Stimulated activated CD8-positive, alpha-beta memory T cell treated with anti-CD3 and anti-CD28 coated beads, Interleukin-7, amount 100 ng/mL, for 1 hour (primary cell): Measurements from ENCODE around the gene RAD51B.
"Not testable (repeated sequence)": the region's sequence is repeated elsewhere in the genome, so short reads cannot be mapped to it uniquely, and the experiment has no call there.

Experiments
- DNase-seq, 2 donors: peaks; one replicate each; pipeline ENCODE4 v3.0.0-alpha.2; 2020; ENCODE audit warnings: low read depth in 2 of 2

The RAD51B gene

DNA sequence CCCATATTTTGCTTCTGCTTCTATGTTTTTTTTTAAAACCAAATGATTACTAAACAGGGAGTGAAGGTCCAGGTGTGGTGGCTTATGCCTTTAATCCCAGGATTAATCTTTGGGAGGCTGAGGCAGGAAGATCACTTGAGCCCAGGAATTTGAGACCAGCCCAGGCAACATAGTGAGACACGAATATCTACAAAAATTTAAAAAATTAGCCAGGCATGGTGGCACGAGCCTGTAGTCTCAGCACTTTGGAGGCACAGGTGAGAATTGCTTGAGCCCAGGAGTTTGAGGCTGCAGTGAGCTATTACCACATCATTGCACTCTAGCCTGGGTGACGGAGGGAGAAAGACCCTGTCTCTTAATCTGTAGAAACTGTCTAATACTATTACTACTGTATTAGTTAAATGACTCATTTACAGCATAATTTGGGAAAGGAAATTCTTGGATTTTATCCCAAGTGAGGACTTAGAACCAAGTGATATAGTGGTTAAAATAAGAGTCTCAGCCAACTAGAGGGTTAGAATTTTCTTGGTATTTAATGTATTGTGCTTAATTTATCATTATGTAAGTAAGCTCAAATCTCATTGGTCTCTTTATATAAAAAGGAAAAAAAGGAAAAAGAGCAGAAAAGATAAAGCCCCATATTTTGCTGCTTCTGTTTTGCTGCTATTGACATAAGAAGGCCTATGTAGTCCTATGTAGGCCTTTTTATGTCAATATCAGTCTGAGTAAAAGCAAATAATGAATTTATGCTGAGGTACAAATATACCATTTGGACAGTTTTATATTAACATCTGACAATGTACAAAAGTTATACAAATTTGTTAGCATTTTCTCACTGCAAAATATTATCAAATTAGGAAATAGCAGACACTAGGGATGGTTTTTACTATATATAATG is 163.4 kb downstream of the RAD51B start:
- no peak for DNase-seq

DNA sequence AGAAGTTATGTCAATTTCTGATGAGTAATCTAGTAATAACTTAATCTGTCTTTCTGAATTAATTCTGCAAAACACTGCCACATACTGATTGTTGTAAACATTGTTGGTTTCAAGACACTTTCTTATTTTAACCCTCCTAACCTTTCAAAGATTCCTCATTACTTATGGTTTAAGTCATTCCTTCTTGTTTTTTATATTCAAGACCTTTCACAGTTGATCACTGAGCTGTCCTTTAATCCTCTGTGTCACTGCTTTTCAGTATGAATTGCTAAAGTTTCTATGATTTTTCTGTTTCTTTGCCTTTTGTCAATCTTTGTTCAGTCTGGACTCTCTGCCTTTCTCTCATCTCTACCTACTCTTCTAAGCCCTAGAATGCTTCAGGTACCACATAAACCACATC is 164.7 kb downstream of the RAD51B start:
- no peak for DNase-seq

DNA sequence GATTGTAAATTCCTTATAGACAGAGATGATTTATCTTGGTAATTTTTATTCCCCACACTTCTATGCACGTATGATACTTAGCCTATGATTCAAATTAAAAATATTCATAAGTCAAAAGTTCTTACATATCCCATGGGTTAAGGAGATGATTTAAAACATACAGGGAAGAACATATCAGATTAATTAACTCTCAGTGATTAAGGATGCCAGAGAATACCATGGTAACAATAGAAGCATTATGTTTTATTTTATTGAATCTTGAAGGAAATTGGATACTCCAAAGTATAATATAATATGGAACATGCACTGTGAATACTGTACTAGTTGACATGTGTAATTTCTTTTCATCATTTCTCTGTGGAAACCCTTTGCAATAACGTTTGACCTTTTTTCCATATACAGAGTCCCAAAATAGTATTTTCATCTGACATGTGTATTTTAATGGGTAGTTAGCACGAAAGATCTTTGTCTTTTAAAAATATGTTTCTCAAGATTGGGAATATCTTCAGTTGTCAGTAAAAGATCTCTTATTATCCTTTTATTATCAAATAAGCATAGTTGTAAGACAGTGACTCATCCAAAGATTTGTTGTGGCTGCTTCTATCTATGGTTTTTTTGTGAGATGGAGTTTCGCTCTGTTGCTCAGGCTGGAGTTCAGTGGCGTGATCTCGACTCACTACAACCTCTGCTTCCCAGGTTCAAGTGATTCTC is 166.7 kb downstream of the RAD51B start:
- no peak for DNase-seq

DNA sequence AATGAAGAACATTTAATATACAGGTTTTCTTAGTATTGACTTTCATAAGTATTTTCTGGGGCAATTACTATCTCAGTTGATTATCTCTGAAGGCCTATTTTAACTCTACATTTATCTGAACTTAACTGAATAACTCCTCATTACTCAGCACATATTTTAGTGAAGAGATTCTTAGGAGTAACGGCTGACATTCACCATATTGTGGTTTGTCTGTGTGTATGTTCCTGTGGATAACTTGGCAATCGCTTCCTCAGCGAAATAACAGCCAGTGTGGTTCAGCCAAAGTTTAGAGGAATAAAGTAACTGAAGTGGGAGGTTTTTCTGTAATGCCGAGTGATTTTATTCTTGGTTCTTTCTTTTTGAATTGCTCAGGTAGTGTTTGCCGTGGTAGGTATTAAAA is 168.0 kb downstream of the RAD51B start:
- DNase-seq = no peak

DNA sequence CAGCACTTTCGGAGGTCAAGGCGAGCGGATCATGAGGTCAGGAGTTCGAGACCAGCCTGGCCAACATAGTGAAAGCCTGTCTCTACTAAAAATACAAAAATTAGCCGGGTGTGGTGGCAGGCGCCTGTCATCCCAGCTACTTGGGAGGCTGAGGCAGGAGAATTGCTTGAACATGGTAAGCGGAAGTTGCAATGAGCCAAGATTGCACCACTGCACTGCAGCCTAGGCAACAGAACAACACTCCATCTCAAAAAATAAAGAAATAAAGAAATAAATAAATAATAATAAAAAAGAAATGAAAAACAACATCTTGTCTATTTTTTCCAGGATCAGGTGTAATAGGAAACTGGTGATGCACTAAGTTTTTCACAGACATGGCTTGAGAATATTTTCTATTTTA is 168.6 kb downstream of the RAD51B start:
- not testable (repeated sequence) for DNase-seq

DNA sequence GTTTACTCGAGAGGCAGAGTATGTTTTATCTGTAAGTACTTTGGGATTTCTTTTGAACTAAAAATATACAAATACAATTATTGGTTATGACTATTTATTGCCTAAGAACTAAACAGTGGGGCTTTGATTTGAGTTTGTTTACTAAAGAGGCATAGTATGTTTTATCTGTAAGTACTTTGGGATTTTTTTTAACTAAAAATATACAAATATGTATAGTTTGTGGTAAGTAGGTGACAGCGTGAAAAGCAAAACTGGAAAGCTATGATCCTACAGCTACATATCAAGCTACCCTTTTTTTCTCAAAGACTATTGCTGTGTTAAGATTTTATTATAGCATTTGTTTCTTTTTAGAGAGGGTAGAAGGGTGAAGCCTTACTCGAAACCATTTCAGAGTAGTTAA is 171.0 kb downstream of the RAD51B start:
- DNase-seq = no peak

DNA sequence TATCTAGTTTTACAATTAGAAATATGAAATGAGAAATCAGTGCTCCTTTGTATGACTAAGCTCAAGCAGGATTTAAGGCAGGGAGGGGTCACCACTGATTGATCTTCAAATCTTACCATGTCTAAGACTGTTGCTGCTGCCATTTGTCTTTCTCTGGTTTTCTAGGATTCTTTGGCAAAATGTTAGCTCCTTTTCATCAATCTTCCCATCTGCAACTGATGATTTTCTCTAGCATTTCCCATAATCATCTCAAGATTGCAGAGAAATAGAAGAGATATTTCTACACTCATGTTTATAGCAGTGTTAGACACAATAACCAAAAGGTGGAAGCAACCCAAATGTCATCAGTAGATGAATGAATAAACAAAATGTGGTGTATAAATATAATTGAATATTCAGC is 175.0 kb downstream of the RAD51B start:
- DNase-seq = no peak

DNA sequence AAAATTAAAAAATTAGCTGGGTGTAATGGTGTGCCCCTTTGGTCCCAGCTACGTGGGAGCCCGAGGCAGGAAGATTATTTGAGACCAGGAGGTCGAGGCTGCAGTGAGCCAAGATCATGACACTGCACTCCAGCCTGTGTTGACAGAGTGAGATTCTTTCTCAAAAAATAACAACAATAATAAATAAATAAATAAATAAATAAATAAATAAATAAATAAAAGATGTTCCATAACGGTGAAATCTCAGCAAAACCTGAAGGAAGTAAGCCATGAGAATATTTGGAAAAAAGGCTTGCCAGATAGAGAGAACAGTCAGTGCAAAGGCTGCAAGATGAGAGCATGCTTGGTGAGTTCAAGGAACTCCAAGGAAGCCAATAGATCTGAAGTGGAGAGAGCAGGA is 176.7 kb downstream of the RAD51B start:
- no peak for DNase-seq

DNA sequence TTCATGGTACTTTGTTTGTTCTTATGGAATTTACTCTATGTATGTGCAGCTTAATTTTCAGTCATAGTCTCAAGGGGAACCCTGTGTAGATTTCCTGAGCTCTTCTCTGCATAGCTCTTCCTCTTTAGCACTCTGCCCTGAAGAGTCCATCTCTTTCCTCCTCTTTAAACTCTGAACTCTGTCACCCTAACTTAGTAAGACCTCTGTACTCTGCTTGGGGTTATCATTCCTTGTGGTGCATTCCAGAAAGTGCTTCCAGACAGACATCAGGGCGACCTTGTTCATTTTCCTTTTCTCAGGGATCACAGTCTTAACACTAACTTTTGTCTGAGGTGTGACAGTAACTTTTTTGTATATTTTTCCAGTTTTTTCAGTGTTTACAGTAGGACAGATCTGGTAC is 179.3 kb downstream of the RAD51B start:
- no peak for DNase-seq

DNA sequence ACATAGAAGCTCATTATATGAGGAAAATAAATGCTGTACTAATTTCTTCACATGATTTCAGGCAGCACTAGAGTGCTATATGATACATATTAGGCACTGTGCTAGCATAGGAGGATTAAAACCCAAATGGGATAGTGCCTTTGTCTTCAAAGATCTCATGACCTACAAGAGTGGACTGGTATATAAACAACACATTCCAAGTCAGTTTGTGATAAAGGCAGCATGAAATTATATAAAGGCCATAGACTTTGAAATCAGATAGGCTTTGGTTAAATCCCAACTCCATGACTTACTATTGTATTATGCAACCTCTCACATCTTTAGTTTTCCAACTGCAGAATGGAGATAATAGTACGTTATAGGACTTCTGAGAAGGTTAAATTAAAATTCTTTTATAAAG is 179.7 kb downstream of the RAD51B start:
- DNase-seq = no peak

DNA sequence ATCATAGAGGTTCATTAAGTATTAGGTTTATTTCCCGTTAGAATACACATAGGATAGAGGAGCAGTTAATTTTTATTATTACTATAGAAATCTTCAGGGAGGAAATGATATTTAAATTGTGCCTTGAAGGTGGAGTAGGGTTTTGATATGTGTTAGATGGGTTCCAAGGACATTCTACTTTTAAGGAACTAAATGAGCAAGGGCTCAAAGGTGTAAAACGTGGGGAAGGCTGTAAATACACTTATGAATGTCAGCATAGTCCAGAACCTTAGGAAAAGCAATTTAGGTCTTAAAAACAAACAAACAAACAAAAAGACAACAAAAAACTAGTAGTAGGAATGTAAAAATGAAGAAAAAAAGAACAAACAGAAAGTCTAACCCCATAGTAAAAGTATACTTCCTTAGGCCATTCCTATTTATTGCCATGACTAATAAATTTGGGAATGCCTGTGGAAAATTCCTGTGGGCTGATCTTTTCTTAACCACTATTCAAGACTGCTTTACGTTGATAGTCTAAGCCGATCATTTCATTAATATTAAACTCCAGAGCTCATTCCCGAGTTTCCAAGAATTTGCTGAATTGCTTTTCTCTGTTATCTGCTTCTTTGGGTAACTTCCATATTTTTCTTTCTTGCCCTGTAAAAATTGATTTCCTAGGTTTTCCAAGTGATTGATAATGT is 180.3 kb downstream of the RAD51B start:
- no peak for DNase-seq

DNA sequence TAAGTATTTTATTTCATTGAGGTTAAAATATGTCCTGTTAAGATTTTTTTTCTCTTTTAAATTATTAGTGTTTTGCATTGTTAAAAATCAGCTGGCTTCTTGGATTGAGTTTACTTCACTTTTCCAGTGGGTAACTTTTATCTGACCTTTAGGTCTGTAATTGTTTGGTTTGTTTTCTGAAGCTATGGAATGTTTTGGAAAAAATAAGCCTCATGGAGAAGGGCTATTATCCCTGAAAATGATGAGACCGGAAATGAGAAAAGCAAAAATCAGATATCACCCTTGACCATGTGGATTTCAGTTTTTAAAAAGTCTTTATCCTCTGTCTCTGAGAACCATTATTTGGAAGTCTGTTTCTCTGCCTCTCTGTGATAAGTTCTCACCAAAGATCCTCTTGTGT is 180.9 kb downstream of the RAD51B start:
- DNase-seq = no peak

DNA sequence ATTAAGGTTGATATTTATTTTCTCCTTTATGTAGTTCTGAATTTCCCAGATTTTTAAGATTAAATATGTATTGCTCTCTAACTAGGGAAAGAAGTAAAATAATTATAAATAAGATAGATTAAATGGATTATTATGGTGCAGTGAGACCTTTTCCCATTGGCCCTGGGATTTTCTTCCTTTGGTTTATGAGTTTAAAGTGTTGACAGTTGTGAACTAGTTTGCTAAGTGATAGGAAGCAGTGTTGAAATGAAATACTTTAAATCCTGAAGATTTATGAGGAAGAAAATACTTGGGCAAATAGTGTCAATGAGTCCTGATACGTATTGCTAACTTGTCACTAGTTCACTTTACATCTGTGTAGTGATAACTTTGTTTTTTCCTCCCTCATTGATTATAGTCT is 188.9 kb downstream of the RAD51B start:
- no peak for DNase-seq

DNA sequence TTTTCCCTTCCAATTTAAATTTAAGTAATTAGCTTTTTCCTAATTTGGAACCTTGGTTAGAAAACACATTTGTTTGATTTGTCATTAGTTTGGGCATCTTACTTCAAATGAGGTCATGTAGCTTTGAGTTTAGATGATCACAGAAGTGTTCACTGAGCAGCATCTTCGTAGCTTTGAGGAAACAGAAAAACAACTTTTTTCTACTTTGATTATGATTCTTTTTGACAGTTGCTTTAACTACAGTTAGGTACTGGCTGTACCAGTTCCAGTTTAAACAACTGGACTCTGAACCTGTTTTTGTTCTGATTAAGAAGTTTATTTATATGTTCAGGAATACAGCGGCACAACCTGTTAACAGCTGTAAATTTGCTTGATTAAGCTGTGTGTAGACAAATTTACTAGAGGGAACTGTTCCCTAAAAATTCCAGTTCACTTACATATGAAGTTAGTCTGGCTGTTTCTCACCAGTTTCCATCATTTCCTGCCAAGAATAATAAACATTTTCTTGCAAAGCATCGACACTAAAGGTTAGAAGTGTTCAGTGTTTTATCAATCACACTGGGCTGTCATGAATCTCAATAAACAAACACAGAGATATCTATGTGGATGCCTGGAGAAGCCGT is 191.9 kb downstream of the RAD51B start:
- DNase-seq = no peak

DNA sequence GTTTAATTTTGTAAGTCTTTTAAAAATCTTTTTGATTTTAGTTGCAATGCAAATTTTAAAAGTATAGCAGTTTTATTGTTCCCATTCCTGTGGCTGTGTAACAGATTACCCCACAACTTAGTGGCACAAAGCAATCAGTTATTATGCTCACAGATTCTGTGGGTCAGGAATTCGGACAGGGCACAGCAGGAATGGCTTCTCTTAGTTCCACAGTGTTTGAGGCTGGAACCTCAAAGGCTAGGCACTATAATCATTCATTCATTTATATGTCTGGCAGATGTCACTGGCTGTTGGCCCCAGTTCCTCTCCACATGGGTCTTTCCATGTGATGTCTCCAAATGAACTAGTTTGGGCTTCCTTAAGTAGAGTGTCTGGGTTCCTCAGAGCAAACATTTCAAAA is 193.3 kb downstream of the RAD51B start:
- DNase-seq = no peak

DNA sequence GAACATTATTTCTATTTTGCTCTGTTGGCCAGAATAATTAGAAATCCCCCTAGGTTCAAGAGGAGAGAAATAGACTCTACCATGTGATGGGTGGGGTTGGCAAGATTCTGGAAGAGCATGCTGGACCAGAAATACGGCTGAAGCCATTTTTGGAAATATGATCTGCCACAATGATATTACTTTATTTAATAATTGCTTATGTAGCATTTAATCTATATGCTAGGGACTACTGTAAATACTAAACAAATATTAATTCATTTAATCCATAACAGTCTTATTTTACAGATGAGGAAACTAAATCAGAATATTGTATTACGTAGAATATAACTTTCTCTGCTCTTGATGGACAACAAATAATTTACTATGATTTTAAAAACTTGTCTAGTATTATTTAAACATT is 193.7 kb downstream of the RAD51B start:
- DNase-seq = no peak

DNA sequence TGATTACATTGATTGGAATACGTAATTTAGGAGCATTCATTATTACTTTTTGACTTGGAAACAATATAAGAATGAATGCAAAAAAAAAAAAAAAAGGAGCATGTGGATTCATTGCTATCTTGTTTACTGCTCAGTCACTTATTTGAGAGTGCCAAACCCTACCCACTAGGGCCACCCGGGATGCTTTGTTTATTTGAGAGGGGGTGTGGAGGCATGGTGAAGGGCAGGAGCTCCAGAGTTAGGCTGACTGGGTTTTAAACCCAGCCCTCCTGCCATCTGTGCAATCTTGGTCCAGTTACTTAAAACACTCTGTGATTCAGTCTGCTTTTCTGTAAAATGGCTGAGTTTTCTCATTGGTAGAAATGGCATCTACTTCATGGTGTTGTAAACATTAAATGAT is 195.2 kb downstream of the RAD51B start:
- DNase-seq = no peak

DNA sequence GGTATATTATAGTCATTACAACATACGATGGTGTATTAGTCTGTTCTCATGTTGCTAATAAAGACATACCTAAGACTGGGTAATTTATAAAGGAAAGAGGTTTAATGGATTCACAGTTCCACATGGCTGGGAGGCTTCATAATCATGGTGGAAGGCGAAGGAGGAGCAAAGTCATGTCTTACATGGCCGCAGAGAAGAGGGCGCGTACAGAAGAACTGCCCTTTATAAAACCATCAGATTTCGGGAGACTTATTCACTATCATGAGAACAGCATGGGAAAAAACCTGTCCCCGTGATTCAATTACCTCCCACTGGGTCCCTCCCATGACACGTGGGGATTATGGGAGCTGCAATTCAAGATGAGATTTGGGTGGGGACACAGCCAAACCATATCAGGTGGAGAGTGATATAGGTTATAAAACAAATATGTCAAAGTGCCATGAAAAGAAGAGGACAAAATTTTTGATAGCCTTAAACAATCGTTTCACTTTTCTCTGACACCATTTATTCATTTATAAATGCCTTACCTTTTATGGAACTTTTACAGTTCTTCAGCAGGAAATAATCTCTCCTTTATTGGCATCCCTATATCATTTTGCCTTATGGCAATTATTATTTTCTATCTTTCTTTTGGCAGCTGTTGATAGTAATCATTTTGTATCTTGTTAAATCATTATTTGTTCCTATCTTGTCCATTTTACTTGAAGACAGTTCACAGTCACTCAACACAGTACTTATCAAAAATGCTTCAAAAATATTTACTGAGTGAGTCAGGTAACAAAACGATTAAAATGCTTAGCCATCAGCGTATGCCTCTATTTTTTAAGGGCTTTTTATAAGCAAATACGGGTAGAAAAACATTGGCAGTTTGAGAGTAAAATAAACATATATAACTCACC is 196.0 kb downstream of the RAD51B start:
- no peak for DNase-seq

DNA sequence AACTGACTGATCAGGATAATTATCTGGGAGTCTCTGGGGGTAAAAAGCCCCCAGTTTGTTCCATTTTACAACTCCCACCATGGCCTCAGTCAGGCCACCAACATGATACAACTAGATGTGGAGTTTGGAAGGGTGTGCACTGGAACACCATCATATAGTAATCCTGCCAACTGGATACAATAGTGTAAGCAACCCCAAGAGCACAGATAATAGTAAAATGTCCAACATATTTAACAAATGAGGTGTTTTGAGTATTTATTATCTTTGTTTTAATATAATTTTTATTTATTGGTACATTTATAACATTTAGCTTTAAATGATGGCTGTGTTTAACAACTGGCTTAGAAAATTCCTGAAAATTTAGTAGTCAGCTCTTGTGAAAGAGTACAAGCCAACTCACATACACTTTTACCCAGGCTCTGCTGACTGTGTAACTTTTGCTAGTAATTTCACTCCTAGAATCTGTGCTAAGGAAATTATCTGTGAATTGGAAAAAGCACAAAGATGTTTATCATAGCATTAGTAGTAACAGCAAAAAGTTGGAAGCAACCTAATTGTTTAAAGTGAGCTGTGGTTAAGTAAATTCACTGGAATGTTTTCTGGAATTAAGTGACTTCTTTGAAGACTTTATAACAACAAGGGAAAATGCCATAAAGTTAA is 196.8 kb downstream of the RAD51B start:
- no peak for DNase-seq

DNA sequence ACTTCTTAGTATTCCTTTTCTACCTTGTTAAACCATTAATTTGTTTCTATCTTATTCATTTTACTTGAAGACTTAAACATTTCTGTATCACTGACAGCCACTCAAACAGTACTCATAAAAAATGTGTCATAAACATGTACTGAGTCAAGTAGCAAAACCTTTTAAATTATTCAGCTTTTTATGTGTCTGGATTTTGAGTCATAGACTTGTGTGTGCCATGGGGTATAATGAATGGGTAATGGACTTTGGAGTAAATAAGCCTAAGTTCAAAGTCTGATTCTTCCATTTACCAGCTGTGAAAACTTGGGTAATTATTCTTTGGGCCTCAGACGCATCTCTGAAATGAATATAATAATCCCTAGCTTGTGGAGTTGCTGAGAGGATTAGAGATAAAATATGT is 199.0 kb downstream of the RAD51B start:
- no peak for DNase-seq

DNA sequence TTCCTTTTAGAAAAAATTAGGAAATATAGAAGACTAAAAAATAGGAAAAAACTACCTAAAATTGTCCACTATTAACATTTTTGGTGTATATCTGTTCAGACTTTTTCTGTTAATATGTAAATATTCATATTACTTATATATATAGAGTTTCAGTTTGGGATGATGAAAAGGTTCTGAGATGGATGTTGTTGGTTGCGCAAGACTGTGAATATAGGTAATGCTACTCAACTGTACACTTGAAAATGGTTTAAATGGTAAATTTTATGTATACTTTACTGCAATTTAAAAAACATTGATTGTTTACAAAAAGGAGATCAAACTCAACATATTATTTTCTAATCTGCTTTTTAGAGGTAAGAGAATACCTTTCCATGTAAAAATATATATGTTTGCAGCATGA is 200.9 kb downstream of the RAD51B start:
- no peak for DNase-seq
